Stimulated activated CD4-positive, alpha-beta T cell treated with anti-CD3 and anti-CD28 coated beads, TNF-alpha, amount 100 ng/mL, for 4 hours (primary cell): ENCODE data around the gene TANGO2.

ENCODE experiments used
- DNase-seq, 3 experiments: peaks; one replicate each; pipeline ENCODE4 v3.0.0-alpha.2; 2020; ENCODE audit warnings: low read depth in 3 of 3

TANGO2 gene, protein sequence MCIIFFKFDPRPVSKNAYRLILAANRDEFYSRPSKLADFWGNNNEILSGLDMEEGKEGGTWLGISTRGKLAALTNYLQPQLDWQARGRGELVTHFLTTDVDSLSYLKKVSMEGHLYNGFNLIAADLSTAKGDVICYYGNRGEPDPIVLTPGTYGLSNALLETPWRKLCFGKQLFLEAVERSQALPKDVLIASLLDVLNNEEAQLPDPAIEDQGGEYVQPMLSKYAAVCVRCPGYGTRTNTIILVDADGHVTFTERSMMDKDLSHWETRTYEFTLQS

DNA sequence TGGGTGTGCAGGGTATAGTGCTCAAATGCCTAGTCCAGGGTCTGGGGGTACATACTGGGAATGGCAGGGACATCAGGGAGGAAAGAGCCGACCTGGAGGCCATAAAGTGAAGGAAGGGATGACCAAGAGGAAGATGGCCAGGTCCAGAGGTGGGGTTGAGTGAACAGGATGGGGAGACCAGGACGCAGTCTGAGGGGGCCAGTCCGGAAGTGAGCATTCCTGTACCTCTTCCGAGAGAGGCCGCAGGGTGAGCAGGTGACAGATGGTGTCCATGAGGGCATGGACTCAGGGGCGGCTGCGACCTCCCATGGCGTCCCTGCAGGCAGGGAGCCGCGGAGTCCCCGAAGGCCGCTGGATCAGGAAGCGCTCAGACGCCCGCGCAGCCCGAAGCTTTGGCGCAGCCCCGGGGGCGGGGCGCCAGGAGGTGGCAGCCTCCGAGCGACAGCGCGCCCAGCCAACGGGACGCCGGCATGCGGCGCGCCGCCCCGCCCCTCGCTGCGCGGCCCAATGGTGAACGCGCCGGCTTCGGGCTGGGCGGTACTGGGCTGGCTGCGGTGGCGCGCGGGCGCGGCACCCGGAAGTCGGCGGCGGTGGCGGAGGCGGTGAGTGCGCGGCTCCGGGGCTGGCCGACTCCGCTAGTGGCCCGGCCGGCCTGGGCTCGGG, at the start of gene TANGO2:
TANGO2 (plus strand) TSS at position 578 of the 663 bp plus-strand sequence. CDS start 15,689 bp downstream, outside the sequence.
- DNase-seq, result peak; percentile 87 to 90 (median 88)

DNA sequence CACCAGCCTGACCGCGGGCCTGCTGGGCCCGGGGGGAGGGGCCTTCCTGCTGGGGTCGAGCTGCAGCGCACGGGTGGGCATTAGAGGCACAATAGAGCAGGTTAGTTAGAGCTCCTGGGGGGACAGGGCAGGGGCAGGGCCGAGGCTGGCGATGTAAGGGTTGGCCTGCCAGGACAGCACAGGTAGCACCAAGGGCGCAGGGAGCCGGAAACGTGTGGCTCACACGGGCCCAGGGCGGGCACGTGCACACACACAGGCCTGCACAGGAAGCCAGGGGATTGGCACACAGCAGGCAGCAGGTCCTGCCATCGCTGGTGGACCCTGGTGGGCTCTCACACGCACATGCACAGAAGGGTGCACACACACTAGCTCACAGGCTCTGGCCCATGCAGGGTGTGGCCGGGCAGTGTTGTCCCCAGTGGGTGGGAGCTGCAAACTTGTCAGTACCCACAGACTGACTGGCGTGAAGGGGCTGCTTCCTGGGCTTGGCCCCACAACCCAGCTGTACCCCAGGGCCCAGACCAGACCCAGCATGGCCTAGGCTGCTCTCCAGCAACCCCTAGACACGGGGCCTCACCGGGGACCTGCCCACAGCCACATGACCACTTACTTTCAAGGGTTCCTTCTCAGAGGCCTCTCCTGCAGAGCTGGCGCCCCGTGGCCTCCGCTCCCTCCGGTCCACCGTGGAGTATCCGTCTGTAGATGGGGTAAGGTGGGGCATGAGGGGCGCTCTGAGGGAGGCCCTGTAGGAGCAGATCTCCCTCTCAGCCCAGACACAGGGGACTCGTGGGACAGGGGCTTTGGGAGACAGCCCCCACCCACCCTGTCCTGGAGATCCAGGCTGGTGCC, 49.4 kb upstream of the TANGO2 start:
- no peak for DNase-seq

DNA sequence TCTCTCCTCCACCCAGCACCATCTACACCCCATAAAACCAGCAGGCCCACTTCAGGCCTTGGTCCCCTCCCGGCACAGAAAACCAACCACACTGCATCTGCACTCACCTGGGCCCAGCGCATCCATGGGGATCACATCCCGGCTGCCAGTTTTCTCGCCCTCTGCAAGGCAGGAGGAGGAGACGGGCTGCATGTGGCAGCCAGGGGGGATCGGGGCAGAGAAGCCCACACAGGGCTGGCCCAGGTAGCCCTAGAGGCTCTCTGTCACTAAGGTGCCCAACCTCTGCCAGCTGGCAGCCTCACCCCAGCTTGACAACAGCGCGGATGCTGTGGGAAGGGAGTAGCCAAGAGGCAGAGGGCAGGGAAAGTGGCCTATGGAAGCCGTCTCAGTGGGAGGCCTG, 48.7 kb upstream of the TANGO2 start:
- DNase-seq, result no peak

DNA sequence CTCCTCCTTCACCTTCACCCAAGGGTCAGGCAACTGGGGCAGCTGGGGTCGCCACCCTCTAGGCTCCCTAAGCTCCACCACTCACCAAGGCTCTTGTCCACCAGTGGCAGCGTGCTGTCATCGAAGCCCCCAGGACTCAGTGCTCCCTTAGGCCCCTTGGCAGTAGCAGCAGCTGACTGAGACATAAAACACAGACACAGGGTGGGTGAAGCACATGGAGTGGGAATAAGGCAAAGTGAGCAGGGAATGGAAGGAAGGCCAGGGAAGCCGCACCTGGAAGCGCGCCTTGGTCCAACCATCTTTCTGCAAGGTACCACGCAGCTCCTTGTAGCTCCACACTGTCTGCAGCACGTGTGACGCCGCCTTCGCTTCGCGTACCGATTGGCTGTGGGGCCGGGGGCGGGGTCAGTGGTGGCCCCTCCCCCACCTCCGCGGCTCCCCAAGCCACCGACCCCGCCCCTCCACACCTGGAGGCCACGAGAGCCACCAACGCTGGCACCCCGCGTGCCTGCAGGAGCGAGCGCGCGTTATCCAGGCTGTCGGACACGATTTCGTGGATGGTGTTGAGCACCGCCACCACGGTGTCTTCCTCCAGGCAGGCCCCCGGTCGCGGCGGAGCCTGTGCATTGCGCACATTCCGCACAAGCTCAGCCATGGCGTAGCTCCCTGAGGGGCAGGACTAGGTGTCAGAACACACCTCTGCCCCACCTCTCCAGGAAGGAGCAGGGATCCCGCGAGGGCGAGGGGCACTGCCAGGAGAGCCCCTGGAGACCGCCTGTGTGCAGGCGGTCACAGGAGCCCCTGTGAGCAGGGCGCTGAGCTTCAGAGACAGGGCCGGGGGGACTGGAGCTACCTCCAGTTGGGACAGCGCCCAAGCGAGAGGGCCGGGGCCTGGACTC, 48.0 kb upstream of the TANGO2 start:
- no peak for DNase-seq

DNA sequence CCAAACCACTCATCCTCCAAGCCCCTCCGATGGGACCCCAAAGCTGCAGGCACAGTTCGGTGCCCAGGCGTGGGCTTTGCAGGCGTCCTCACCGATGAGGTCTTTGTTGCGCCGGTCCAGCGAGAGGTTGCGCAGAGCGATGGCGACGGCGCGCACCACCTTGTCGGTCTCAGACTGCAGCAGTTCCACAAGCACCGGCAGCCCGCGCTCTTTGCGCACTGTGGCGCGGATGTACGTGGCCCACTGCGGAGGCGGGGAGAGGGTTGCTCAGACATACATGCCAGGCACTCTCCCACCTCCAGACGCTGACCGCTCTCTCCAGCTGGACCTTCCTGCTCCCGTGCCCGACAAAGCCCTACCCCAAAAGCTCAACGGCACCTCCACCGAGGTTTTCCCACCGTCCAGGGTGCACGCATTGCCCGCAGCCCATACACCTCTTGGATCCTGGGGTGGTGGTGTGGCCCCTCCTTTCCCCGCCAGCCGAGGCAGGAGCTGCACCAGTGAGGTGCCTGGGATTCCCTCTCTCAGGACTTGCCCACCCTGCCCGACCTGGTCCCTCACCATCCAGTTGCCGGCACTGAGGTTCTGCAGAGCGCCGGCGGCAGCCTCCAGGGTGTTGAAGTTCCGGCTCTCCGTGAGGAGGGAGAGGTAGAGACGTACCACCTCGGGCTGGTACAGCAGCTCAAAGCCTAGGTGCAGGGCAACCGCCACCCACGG, 47.2 kb upstream of the TANGO2 start:
- no peak for DNase-seq

DNA sequence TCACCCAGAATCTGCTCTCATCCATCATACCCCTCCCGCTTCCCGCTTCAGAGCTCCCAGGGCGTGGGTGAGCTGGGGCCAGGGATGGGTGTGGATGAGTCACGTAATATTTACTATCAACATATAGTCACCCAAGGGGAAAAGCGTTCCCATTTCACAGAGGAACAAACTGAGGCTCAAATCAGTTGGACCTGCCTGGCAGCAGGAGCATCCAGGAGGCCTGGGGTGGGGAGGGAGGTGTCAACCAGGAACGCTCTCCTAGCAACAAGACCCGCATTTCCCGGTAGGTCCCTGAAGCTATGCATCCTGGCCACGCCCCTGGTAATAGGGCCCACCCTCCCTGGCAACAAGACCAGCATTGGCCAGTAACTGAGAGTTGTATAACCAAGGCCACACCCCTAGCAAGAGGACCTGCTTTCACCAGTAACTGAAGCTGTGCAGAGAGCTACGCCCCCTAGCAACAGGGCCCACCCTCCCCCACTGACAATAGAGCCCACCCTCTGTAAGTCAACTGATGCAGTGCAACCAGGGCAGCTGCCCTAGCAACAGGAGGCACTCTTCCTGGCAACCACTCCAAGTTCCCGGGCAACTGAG, 46.5 kb upstream of the TANGO2 start:
- no peak for DNase-seq

DNA sequence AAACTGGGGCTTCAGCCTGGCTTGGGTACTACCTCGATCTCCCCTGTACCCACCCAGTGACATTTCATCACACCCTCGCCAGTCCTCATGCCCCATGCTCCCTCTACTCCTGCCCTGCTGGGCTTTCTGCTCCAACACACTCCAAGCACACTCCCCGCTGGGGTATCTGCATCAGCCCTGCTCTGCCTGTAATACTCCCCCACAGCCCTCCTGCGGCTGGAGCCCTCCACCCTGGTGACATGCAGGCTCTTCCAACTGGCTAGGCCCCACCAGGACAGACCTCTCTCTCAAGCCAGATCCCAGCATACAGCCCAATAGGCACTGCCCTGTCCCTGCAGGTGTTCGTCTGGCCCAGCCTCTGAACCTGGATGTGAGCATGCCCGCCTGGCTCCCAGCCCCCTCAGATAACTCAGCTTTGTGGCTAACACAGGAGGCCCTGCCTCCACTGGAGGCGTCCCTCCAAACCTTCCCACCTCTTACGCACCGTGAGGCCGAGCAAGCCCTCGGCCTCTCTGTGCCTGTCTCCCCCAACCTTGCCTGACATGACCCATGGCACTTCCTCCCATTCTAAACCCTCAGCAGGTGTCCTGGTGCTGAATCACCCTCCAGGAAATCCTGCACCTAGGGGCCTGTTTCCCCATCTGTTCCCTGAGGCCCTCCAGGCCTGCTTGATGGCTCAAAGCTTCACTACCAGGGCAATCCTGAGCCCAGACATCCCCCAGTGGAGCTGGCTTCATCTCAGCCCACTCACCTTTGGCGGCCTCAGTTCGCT, 45.8 kb upstream of the TANGO2 start:
- DNase-seq, result no peak

DNA sequence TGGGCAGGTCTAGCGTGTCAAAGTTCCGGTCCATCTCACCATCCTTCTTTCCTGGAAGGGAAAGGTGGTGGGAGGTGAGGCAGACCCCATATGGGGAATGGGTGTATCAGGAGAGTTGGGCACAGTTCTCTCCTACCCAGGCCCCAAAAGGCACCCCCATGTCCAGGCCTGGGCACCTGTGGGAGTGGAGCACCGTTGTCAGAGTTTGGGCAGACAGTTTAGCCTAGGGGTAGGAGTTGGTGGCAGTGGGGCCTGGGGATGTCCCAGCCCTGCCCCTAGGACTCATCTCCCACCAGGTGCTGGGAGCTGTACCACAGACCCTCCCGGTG, 45.2 kb upstream of the TANGO2 start:
- no peak for DNase-seq

DNA sequence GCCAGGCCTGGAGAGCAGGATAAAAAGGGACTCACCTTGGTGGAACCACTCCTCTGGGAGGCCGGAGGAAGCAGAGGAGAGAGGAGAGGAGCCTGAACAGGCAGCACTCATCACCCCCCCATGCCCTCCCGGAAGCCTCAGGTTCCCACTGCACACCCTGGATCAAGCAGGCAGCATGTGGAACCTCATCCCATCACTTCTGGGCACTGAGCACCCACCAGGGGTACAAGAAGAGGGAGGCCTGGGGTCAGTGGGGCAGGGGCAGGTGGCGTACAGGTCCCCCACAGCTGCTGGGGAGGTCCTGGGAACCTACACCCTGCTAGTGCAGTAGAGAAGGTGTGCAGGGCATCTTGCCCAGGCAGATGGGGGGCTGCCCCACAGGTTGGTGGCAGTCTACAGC, 44.2 kb upstream of the TANGO2 start:
- no peak for DNase-seq

DNA sequence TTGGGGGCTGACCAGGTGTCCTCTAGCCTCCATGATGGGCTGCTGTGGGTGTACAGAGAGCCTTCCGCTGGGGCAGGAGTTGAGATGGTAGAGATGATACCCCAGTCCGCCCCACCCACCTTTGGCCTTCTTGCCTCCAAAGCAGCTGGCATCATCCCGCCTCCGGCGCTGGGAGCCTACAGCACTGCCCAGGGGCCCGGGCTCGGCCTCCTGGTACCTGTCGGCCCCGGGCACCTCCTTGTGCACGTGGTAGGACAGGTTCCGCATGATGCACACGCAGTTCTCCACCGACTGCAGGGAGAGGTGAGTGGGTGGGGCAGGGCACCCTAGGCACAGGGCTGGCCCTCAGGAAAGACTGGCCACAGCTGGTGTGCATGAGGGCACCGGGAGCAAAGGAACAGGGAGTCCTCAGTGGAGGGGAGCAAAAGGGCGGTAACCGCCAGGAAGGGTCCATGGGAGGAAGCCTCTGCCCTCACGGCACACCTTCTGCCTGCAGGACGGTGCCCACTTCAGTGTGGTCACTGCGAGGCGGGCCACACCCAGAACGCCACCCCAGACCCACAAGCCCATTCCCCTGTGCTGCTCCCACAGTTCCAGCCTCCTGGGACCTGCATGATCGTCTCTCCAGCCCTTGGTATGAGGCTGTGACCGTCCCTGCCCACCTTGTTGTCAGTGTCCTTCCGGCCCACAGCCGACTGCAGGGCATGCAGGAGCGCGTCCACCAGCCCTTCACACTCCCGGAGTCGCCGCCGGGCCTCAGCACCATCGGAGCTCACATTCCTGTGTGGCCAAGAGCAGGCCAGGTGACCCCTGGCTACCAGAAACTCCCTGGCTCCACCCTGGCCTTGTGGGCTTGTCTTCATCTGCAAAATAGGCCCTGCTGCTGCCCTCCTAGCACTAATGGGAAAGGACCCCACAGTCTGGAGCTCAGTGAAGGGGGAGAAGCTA, 43.3 kb upstream of the TANGO2 start:
- no peak for DNase-seq

DNA sequence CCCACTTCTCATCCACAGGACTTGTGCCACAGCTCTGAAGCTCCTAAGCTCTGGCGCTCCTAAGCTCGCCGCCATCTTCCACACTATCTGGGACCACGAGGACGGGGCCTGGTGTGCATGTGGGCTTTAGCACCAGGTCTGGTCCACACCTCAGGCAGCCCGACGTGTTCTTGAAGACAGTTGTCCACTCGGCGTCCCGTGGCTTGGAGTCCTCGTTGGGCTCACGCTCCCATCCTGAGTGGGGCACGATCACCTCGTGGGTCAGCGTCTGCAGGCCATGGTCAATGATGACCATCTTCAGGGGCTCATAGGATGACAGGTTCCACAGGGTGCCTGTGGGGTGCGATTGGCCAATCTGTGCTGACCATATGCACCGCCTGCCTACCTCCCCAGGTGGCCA, 42.2 kb upstream of the TANGO2 start:
- DNase-seq, result no peak

DNA sequence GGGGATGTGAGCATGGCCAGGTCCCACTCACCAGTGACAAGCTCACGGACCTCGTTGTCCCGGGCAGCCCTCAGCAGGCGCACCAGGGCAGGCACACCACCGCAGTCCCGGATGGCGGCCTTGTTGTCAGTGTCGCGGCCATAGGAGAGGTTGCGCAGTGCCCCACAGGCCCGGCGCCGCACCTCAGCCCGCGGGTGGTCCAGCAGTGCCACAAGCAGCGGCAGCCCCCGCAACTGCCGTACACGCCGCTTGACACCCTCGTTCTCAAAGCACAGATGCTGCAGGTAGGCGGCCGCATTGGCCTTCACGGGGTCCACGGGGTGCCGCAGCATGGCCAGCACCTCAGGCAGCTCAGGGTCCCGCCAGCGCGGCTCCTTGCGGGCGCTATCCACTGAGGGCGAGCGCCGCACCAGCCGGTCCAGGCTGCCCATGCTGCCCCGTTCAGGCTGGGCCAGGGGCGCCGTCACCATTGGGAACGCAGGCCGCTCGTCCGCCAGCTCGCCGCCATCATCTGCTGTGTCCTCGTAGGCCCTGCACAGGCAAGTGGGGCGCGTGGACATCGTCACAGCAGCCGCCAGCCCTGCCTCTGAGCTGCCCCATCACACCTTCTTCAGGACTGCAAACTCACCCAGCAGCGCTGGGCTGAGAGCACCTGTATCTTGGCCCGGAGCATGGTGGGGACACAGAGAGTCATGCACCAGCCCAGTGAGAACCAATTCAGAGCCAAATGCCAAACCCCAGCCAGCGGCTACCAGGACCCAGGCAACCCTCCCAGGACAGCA, 41.0 kb upstream of the TANGO2 start:
- no peak for DNase-seq

DNA sequence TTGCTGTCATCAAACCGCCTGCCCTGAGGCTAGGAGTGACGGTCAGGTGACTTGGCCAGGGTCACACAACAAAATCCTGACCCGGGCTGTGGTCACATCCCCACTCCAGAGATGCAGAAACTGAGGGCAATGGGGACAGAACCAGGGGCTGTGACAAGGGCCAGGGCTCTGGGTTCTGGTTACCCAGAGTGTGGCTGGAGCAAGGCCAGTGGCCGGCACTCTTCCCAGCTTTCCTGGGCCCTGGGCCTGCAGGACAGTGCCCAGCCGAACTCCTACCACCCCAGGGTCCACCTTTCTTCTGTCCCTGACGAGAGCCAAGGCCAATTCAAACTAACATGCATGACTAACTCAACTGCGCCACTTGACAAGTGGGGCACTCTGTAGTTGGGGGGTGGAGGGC, 40.1 kb upstream of the TANGO2 start:
- no peak for DNase-seq

DNA sequence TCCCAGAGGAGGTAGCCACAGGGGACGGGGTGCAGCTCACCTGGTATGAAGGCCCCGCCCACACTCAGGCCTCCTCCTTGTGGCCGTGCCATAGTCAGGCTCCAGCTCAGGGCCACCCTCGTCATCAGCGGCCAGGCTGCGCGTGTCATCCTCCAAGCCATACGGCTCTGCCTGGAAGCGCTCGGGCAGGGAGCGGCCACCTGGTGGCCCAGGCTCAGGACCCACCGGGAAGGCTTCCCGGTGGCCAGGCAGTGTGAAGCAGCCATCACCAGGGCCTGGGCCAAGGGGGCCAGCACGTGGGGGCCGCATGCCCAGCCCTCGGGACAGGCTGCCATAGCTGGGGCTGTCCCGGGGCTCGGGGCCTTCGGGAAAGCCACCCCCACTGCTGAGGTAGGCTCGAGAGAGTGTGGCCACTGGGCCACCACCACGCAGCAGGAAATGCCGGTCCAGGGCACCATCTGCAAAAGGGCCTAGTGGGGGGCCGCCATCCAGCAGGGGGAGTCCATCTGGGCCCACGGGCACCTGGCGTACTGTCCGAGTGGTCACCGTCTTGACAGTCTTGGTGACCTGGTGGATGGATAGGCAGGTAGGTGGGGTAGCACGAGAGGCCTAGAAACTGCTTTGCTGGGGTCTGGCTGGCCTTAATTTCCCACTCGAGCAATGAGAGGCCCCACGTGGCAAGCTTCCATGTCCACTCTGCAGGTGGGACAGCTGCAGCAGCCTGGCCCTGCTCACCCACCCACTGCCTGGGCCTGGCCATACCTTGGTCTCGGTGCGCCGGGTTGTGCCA, 39.5 kb upstream of the TANGO2 start:
- DNase-seq, result no peak

DNA sequence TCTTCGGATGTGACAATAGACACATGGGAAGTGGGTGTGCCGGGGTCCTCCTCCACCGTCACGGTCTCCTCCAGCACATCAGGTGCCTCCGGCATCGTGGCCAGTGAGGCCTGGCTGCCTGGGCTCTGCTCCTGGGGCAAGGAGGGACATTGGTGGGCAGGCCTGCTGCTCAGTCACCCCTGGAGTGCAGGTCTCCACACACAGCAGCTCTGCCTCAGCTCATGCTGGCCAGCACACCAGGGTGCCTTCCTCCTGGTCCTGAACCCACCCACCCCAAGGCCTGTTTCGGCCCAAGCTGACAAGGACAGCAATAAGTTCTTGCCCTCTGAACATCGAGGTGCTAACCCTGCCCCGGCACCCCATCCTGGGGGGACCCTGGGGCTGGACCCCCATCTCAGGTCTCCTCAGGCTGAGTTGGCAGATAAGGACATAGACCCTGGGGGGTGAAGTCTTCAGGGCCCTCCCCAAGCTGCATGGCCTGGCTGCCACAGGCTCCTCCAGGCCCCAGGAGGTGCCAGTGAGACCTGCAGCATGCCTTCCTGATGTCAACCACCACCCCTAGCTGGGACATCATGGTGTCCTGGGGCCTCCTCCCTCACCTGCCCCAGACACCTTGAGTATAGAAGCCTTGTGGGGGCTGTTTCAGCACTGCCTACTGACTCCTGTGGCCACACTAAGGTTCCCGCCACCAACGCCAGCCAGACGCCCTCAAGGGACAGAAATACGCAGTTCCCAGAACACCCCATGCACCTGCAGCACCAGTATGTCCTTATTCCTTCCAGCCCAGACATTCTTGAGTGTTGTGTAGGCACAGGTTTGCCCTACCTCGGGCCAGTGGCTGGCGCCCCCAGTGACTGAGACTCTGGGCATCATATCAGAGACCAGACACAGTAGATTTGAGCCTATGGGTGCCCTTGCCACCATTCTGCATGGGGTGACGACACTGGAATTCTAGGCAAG, 38.7 kb upstream of the TANGO2 start:
- no peak for DNase-seq

DNA sequence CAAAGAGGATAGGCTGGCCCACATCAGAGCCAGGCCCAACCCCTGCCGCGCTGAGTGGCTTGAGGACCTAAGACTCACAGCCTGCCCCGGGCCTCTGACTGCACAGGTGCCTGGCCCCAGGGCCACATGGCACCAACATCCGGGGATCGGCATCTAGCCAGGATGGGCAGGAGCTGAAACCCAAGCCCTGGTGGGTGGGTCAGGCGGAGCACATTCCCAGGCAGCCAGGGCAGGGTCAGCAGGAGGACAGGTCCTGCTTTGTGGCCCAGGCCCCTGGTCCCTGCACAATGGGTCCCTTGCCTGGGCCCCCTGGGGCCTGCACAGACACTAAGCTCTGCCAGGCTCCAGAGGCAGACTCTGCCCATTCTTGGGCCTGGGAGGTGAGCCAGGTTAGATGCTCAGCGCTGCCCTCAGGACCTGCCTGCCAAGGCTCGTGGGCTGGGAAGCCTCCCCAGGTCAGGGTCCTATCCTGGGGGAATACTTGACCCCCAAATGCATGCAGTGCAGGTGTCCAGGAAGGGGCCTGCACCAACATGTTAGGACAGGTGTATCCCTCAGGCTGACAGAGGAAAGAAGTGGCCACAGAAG, 37.8 kb upstream of the TANGO2 start:
- no peak for DNase-seq
